ENCODE measurements around the gene CYTH3. TPM values are rescaled to one million over a fixed set of nuclear protein-coding genes. Genes with fewer than 3 reads are reported as not detected.
"Not testable (repeated sequence)": the region's sequence is repeated elsewhere in the genome, so short reads cannot be mapped to it uniquely, and the experiment has no call there.

The CYTH3 gene
- total RNA-seq, 1 experiment from 2014 or later: 16.7 TPM

DNA sequence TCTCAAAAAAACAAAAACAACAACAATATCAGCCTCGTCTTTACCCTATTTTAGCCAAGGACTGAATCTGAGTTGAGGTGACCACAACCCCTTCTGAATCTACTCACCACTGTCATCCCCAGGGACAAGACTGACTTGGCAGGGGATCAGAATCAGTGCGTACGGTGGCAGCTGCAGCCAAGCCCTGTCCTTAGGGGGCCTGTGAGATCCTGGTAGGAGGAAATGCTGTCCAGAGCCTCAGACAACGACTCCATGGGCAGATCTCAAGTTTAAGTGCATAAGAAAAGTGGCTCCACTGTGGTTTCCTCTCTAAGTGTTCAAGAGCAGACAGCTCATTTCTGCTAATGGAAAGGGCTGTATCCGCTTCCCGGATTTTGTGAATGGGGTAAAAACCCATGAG is 22.4 kb upstream of the CYTH3 start:
- CTCF ChIA-PET: no interaction called here
- RAD21 ChIA-PET (ENCODE audit: low non-redundant PET in 1 of 2, low total read pairs in 2 of 2, uncharacterized antibody in 2 of 2, unreplicated experiment in 2 of 2): no interaction called here
- no peak for DNase-seq (ENCODE audit: low read depth, low spot score)

DNA sequence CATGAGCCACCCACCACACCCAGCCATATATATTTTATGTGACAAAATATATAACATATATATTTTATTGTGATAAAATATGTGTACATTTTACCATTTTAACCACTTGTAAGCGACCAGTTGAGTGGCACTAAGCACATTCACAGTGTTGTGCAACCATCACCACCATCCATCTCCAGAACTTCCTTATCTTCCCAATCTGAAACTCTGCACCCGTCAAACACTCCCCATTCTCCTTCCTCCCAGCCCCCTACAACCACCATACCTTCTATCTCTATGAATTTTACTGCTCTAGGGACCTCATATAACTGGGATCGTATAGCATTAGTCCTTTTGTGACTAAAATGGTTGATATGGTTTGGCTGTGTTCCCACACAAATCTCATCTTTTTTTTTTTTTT is 20.8 kb upstream of the CYTH3 start:
- no peaks in the 10 kb centered on the region for H3K9me2 ChIP-seq (ENCODE audit: insufficient read depth)
- RAD21 ChIA-PET (ENCODE audit: low non-redundant PET in 1 of 2, low total read pairs in 2 of 2, uncharacterized antibody in 2 of 2, unreplicated experiment in 2 of 2): no interaction called here
- H3K27me3 ChIP-seq (ENCODE audit: insufficient read depth, low read length): no peaks in the 10 kb centered on the region
- ATAC-seq: no peak
- no peak overlapping the region for H3K27ac ChIP-seq (ENCODE audit: low read depth, low read length)
- no peaks in the 10 kb centered on the region for H3K9me3 ChIP-seq (ENCODE audit: control insufficient read depth in 1 of 2, insufficient read depth in 1 of 2, low read depth in 1 of 2, low read length in 2 of 2)
- H3K79me2 ChIP-seq (ENCODE audit: insufficient read depth, low read length): no peaks in the 10 kb centered on the region
- H3K36me3 ChIP-seq (ENCODE audit: control insufficient read depth in 1 of 2, insufficient read depth in 2 of 2, low read length in 2 of 2): no peaks in the 10 kb centered on the region
- H3K4me3 ChIP-seq (replicated peaks in 1 of 2; ENCODE audit: low read depth in 1 of 2, low read length in 2 of 2): no peak overlapping the region
- H2AFZ ChIP-seq (ENCODE audit: low read depth, low read length, poor library complexity, severe bottlenecking): no peak overlapping the region
- H4K20me1 ChIP-seq (ENCODE audit: insufficient read depth): no peaks in the 10 kb centered on the region
- no peak for TF ChIP-seq ZNF274 (IDR thresholded peaks at IDR 0.05; ENCODE audit: low read depth, low read length)
- peaks cover 0 to 11% of the 10 kb centered on the region in 2 experiments; a peak in 2 of 4 replicates for H3K4me1 ChIP-seq (ENCODE audit: control insufficient read depth in 1 of 2, insufficient read depth in 2 of 2, low read length in 2 of 2)
- no peak for DNase-seq (ENCODE audit: low read depth, low spot score)
- no peak overlapping the region for H3K4me2 ChIP-seq (ENCODE audit: low read length)
- no peak overlapping the region for H3K9ac ChIP-seq (ENCODE audit: low read length)
- BruUV-seq (replicated peaks): no TSS peak
- POLR2A ChIA-PET: no interaction called here
- CTCF ChIA-PET: no interaction called here
- intact Hi-C loops (cut with micrococcal nuclease): no loop called here

More for the DNA sequence above, 22.4 kb upstream of the CYTH3 start:
- Histone ChIP-seq H4K20me1 (ENCODE audit: insufficient read depth) (no peaks in the 10 kb centered on the region), H3K27ac (ENCODE audit: low read depth, low read length) (no peak overlapping the region), H3K4me1 (ENCODE audit: control insufficient read depth in 1 of 2, insufficient read depth in 2 of 2, low read length in 2 of 2) (peaks cover 0 to 10% of the 10 kb centered on the region in 2 experiments; a peak in 2 of 4 replicates), H3K9me3 (ENCODE audit: control insufficient read depth in 1 of 2, insufficient read depth in 1 of 2, low read depth in 1 of 2, low read length in 2 of 2) (no peaks in the 10 kb centered on the region), H2AFZ (ENCODE audit: low read depth, low read length, poor library complexity, severe bottlenecking) (no peak overlapping the region), H3K4me3 (replicated peaks in 1 of 2; ENCODE audit: low read depth in 1 of 2, low read length in 2 of 2) (no peak overlapping the region), H3K36me3 (ENCODE audit: control insufficient read depth in 1 of 2, insufficient read depth in 2 of 2, low read length in 2 of 2) (no peaks in the 10 kb centered on the region), H3K79me2 (ENCODE audit: insufficient read depth, low read length) (no peaks in the 10 kb centered on the region), H3K27me3 (ENCODE audit: insufficient read depth, low read length) (no peaks in the 10 kb centered on the region), H3K9ac (ENCODE audit: low read length) (no peak overlapping the region), H3K9me2 (ENCODE audit: insufficient read depth) (no peaks in the 10 kb centered on the region), H3K4me2 (ENCODE audit: low read length) (no peak overlapping the region)
- POLR2A ChIA-PET: no interaction called here
- ATAC-seq: no peak
- TF ChIP-seq EZH2phosphoT487 (IDR thresholded peaks at IDR 0.05; ENCODE audit: borderline replicate concordance) (no peak), ZNF274 (IDR thresholded peaks at IDR 0.05; ENCODE audit: low read depth, low read length) (no peak), ZFX (IDR thresholded peaks at IDR 0.05) (no peak), EGR1 (IDR thresholded peaks at IDR 0.05; ENCODE audit: low read depth) (no peak), CBX3 (IDR thresholded peaks at IDR 0.05; ENCODE audit: low read depth) (no peak), FOSL1 (IDR thresholded peaks at IDR 0.05; ENCODE audit: low read depth) (no peak), YY1 (IDR thresholded peaks at IDR 0.05; ENCODE audit: extremely low read depth, insufficient replicate concordance, low read depth, low read length) (no peak), SRF (IDR thresholded peaks at IDR 0.05; ENCODE audit: low read depth) (no peak)
- TF ChIP-seq, protein P1, sequence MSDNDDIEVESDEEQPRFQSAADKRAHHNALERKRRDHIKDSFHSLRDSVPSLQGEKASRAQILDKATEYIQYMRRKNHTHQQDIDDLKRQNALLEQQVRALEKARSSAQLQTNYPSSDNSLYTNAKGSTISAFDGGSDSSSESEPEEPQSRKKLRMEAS (IDR thresholded peaks at IDR 0.05): no peak
- no TSS peak for BruUV-seq (replicated peaks)
- intact Hi-C loops (cut with micrococcal nuclease): no loop called here

DNA sequence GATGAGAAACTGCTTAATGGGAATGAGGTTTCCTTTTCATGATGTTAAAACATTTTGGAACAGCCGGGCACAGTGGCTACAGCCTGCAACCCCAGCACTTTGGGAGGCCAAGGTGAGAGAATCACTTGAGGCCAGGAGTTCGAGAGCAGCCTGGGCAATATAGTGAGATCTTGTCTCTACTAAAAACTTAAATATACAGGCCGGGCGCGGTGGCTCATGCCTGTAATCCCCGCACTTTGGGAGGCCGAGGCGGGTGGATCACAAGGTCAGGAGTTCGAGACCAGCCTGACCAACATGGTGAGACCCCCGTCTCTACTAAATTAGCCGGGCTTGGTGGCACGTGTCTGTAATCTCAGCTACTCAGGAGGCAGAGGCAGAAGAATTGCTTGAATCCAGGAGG is 19.5 kb upstream of the CYTH3 start:
- intact Hi-C loops (cut with micrococcal nuclease); H3K4me3 ChIP-seq (replicated peaks in 1 of 2; ENCODE audit: low read depth in 1 of 2, low read length in 2 of 2); CTCF ChIA-PET; H3K9ac ChIP-seq (ENCODE audit: low read length); POLR2A ChIA-PET; RAD21 ChIA-PET (ENCODE audit: low non-redundant PET in 1 of 2, low total read pairs in 2 of 2, uncharacterized antibody in 2 of 2, unreplicated experiment in 2 of 2); ATAC-seq; BruUV-seq (replicated peaks); DNase-seq (ENCODE audit: low read depth, low spot score); H2AFZ ChIP-seq (ENCODE audit: low read depth, low read length, poor library complexity, severe bottlenecking); H3K79me2 ChIP-seq (ENCODE audit: insufficient read depth, low read length); H4K20me1 ChIP-seq (ENCODE audit: insufficient read depth); H3K9me3 ChIP-seq (ENCODE audit: control insufficient read depth in 1 of 2, insufficient read depth in 1 of 2, low read depth in 1 of 2, low read length in 2 of 2); H3K4me2 ChIP-seq (ENCODE audit: low read length); H3K27ac ChIP-seq (ENCODE audit: low read depth, low read length); H3K27me3 ChIP-seq (ENCODE audit: insufficient read depth, low read length); H3K9me2 ChIP-seq (ENCODE audit: insufficient read depth); H3K36me3 ChIP-seq (ENCODE audit: control insufficient read depth in 1 of 2, insufficient read depth in 2 of 2, low read length in 2 of 2): not testable (repeated sequence)
- peaks cover 0 to 11% of the 10 kb centered on the region in 2 experiments; a peak in 2 of 4 replicates for H3K4me1 ChIP-seq (ENCODE audit: control insufficient read depth in 1 of 2, insufficient read depth in 2 of 2, low read length in 2 of 2)
